Stimulated activated CD4-positive, alpha-beta T cell treated with anti-CD3 and anti-CD28 coated beads, Interleukin-4, amount 100 ng/mL, for 24 hours (primary cell): ENCODE measurements around the gene CST3.

Source experiments
- DNase-seq: peaks from one replicate; pipeline ENCODE4 v3.0.0-alpha.2; 2020

CST3 gene

GRCh38 chr20:23595941-23596340 is 41.8 kb downstream of the CST3 start:
- no peak for DNase-seq

GRCh38 chr20:23588434-23589403 is 49.0 kb downstream of the CST3 start:
- DNase-seq: no peak

- DNase-seq: no peak
Observed at GRCh38 chr20:23587631-23588030, 50.1 kb downstream of the CST3 start.

GRCh38 chr20:23586735-23587525 is 50.8 kb downstream of the CST3 start:
- DNase-seq: no peak

GRCh38 chr20:23585808-23586734 is 51.7 kb downstream of the CST3 start:
- DNase-seq: no peak

- no peak for DNase-seq
Observed at GRCh38 chr20:23585449-23585807, 52.3 kb downstream of the CST3 start.

GRCh38 chr20:23584434-23585199 is 53.1 kb downstream of the CST3 start:
- no peak for DNase-seq
